ENCODE results near the gene CD2.

CD2 gene

DNA sequence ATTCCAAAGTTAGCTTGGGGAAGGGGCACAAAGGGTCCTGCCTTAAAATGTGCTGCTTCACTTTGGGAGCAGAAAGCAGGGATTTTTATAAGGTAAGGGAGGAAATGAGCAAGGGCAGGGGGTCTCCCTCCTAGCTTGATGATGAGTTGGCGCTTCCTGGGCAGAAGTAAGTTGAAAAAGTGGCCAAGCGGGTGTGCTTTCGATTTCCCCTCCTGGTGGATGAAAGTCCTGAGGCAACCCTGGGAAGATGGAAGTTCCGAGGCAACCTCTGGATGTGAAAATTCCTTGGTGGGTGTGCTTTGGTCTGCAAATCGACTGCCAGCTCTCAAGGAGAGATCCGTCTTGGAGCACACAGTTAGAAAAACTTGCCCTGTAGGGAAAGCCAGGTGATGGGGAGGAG lies 41.7 kb upstream of the CD2 start:
- TF ChIP-seq, protein P1, sequence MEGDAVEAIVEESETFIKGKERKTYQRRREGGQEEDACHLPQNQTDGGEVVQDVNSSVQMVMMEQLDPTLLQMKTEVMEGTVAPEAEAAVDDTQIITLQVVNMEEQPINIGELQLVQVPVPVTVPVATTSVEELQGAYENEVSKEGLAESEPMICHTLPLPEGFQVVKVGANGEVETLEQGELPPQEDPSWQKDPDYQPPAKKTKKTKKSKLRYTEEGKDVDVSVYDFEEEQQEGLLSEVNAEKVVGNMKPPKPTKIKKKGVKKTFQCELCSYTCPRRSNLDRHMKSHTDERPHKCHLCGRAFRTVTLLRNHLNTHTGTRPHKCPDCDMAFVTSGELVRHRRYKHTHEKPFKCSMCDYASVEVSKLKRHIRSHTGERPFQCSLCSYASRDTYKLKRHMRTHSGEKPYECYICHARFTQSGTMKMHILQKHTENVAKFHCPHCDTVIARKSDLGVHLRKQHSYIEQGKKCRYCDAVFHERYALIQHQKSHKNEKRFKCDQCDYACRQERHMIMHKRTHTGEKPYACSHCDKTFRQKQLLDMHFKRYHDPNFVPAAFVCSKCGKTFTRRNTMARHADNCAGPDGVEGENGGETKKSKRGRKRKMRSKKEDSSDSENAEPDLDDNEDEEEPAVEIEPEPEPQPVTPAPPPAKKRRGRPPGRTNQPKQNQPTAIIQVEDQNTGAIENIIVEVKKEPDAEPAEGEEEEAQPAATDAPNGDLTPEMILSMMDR (conservative IDR thresholded peaks at IDR 0.05) = no peak
- TF ChIP-seq ZFX (IDR thresholded peaks at IDR 0.05) = no peak
- no peak overlapping the region for H3K27ac ChIP-seq

DNA sequence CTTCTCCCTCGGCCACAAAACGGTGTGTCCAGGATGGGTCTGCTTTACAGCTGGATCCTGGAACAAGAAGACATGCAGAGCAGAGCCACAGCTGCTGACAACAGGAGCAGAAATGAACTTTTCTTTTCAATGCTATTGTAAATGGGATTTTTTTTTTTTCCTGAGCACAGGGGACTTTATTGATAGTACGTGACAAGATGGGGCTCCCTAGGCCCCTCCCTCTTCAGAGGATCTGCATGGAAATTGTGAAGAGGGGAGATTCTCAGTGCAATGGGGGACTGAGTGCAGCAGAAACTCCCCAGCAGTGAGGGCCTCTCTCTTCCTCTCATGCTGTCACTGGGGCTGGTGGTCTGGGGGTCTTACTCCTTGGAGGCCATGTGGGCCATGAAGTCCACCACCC lies 40.8 kb upstream of the CD2 start:
- TF ChIP-seq, protein P1 (conservative IDR thresholded peaks at IDR 0.05) = no peak
- TF ChIP-seq ZFX (IDR thresholded peaks at IDR 0.05) = no peak
- H3K27ac ChIP-seq = no peak overlapping the region

DNA sequence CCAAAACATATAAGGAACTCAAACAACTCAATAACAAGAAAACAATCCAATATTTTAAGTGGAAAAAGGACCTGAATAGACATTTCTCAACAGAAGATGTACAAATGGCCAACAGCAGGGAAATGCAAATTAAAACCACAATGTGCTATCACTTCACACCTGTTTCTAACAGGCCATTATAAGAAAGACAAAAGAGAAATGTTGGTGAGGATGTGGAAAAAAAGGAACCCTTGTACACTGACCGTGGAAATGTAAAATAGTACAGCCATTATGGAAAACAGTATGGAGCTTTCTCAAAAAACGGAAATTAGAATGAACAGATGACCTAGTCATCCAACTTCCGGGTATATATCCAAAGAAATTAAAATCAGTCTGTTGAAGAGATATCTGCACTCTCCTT lies 37.8 kb upstream of the CD2 start:
- H3K27ac ChIP-seq = no peak overlapping the region
- TF ChIP-seq, protein P1 (conservative IDR thresholded peaks at IDR 0.05) = no peak
- no peak for TF ChIP-seq ZFX (IDR thresholded peaks at IDR 0.05)

DNA sequence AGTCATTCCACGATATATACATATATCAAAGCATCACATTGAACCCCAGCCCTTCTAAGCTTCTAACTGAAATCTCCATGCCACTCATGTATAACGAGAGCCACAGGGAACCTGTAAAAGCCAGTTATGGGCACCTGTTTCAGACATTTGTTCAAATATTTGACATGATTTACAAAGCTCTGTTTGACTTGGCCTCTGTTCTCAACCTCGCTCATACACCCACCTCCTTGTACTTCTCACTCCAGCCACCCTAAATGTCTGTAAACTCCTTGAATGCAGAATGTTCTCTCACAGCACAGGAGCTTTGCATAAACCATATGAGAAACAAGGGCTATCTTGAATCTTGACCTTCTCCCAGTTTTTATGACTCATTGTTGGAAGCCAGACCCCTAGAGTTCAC lies 36.9 kb upstream of the CD2 start:
- TF ChIP-seq ZFX (IDR thresholded peaks at IDR 0.05) = no peak
- TF ChIP-seq, protein P1 (conservative IDR thresholded peaks at IDR 0.05) = no peak
- H3K27ac ChIP-seq = no peak overlapping the region

DNA sequence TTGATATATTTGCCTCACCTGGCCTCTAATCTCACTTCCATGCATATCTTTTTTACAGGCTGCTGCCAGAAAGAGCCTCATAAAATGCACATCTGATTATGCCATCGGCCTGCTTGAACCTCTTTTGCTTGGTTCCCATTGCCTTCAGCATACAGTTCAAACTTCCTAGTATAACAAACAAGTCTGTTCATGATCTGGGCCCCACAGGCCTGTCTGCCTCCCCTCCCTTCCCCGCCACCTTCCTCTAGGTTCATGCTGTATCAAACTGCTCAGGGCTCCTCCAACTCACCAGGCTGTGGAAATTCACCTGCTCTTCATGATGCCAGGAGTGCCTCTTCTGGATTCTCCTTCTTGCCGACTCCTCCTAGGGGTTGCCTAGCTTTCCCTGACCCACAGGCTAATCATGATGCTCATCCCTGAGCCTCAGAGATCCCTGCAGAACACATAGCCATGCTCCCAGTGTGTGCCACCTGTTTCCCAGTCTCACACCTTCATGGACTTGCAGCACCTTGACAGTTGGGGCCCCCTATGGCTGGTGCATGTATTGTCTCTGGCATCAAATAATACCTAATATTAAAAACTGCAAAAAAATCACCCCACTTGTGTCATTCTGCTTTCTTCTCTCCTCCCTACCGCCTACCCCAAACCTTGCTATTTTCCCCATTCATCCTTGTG lies 33.7 kb upstream of the CD2 start:
- no peak overlapping the region for H3K27ac ChIP-seq
- TF ChIP-seq ZFX (IDR thresholded peaks at IDR 0.05) = no peak
- TF ChIP-seq, protein P1 (conservative IDR thresholded peaks at IDR 0.05) = no peak

DNA sequence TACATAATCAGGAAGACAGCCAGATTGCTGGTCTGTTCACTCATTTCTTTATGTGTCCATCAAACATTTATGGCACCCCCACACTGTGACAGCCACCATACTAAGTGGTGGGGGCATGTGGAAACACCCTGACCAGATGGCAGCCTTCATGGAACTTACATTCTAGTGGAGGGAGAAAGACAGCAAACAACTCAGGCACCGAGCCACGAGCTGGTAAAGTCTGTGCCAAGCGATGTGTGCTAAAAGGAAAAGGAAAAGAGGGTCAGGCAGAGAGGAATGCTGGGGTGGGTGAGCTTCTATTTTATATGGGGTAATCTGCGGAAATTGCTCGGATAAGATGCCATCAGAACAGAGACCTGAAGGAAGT lies 33.2 kb upstream of the CD2 start:
- H3K27ac ChIP-seq = no peak overlapping the region
- no peak for TF ChIP-seq ZFX (IDR thresholded peaks at IDR 0.05)
- TF ChIP-seq, protein P1 (conservative IDR thresholded peaks at IDR 0.05) = no peak

DNA sequence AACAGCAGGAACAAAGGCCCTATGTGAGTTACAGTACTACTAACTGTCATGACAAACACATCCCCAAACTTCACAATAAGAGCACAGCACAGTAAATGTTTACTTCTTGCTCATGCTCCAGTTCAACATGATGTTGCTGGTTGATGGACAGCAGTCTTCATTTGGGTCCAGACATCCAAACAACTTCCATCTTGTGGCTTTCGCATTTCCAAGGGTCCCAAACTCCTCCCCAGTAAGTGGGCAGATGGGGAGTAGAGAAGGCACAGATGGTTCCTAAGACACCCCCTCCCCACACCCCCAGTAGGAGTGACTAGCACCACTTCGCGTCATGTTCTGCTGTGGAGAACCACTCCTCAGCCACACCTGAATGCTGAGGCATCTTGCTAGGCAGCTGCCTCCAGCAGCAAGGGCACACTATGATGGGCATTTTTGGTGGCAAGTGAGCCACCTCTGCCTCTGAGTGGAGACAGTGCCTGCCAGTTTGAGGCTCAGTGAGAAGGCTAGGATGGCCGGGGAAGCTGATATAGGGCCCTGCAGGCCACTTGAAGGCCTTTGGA lies 32.7 kb upstream of the CD2 start:
- no peak for TF ChIP-seq ZFX (IDR thresholded peaks at IDR 0.05)
- H3K27ac ChIP-seq = no peak overlapping the region

Data from C4-2B (cell line).